Measurements from ENCODE around the gene TIGD6.

GRCh38 chr5:150044712-150045111, 44.3 kb upstream of the TIGD6 start:
- TF ChIP-seq CTCF (IDR thresholded peaks at IDR 0.05; ENCODE audit: insufficient read depth, low read length, poor library complexity, severe bottlenecking) (no peak), EZH2phosphoT487 (conservative IDR thresholded peaks at IDR 0.05; ENCODE audit: low read length) (no peak)
